Measurements from ENCODE around the gene ETS1. TPM values are rescaled to one million over a fixed set of nuclear protein-coding genes. Genes with fewer than 3 reads are reported as not detected.

The ETS1 gene
- polyA plus RNA-seq, 1 donor (not counting 4 experiments of a cell fraction or from before 2014, with no cell fraction given): 41.0 TPM

- H4K20me1 ChIP-seq (ENCODE audit: control insufficient read depth, extremely low read depth, insufficient read depth, low read length): peaks cover 9% of the 10 kb centered on the region
- peak; percentile 83 for FAIRE-seq
- H3K27me3 ChIP-seq (ENCODE audit: control insufficient read depth, extremely low read depth, insufficient read depth, low read length): no peaks in the 10 kb centered on the region
- no peak for DNase-seq (ENCODE audit: low read depth, low spot score)
- peak overlapping the region; percentile 72 for H3K9ac ChIP-seq (ENCODE audit: control insufficient read depth, extremely low read depth, insufficient read depth, low read length)
- H3K4me1 ChIP-seq (ENCODE audit: control insufficient read depth, extremely low read depth, insufficient read depth, low read length): peaks cover 82% of the 10 kb centered on the region
- peak overlapping the region; percentile 23 to 60 (median 58) for H3K4me3 ChIP-seq (ENCODE audit: control insufficient read depth in 2 of 3, extremely low read depth in 1 of 3, insufficient read depth in 2 of 3, low read depth in 1 of 3, low read length in 3 of 3)
- H3K4me2 ChIP-seq (ENCODE audit: control insufficient read depth, extremely low read depth, insufficient read depth, low read depth, low read length): peak overlapping the region; percentile 84
- H2AFZ ChIP-seq (ENCODE audit: control insufficient read depth, low read length): no peak overlapping the region
- dilution Hi-C loops (cut with MboI; ENCODE audit: extremely low pct_ligation_motif_present, low sequenced_read_pairs): loop anchor here (25.0 kb wide), 1 partner anchor 105 kb away; no protein-coding TSS in a partner anchor
- no peaks in the 10 kb centered on the region for H3K9me3 ChIP-seq (ENCODE audit: control insufficient read depth, low read depth, low read length)
- no peaks in the 10 kb centered on the region for H3K9me1 ChIP-seq (ENCODE audit: control insufficient read depth, extremely low read depth, insufficient read depth, low read length)
- TF ChIP-seq EZH2 (IDR thresholded peaks at IDR 0.05; ENCODE audit: low read length): no peak
- no peak for TF ChIP-seq CTCF (optimal IDR thresholded peaks at IDR 0.05 in 1 of 3, IDR thresholded peaks at IDR 0.05 in 1 of 3, conservative IDR thresholded peaks at IDR 0.05 in 1 of 3; ENCODE audit: extremely low read depth in 1 of 3, insufficient read depth in 2 of 3, low read length in 3 of 3)
- H3K27ac ChIP-seq (ENCODE audit: control insufficient read depth, insufficient read depth, low read length): peak overlapping the region; percentile 85
- H3K79me2 ChIP-seq (ENCODE audit: control insufficient read depth, insufficient read depth, low read length): peaks cover 89% of the 10 kb centered on the region
- H3K36me3 ChIP-seq (ENCODE audit: control insufficient read depth in 2 of 2, extremely low read depth in 1 of 2, insufficient read depth in 2 of 2, low read length in 2 of 2): peaks cover 6 to 17% of the 10 kb centered on the region in 2 experiments
Measured at GRCh38 chr11:128506999-128507611, 80.3 kb downstream of the ETS1 start.

GRCh38 chr11:128506356-128506755 is 81.0 kb downstream of the ETS1 start:
- no peak for FAIRE-seq
- TF ChIP-seq EZH2 (IDR thresholded peaks at IDR 0.05; ENCODE audit: low read length) (no peak), CTCF (optimal IDR thresholded peaks at IDR 0.05 in 1 of 3, IDR thresholded peaks at IDR 0.05 in 1 of 3, conservative IDR thresholded peaks at IDR 0.05 in 1 of 3; ENCODE audit: extremely low read depth in 1 of 3, insufficient read depth in 2 of 3, low read length in 3 of 3) (no peak)
- no peak for DNase-seq (ENCODE audit: low read depth, low spot score)
- Histone ChIP-seq H3K9me3 (ENCODE audit: control insufficient read depth, low read depth, low read length) (no peaks in the 10 kb centered on the region), H3K4me2 (ENCODE audit: control insufficient read depth, extremely low read depth, insufficient read depth, low read depth, low read length) (peak overlapping the region; percentile 84), H3K9me1 (ENCODE audit: control insufficient read depth, extremely low read depth, insufficient read depth, low read length) (no peaks in the 10 kb centered on the region), H3K4me3 (ENCODE audit: control insufficient read depth in 2 of 3, extremely low read depth in 1 of 3, insufficient read depth in 2 of 3, low read depth in 1 of 3, low read length in 3 of 3) (no peak overlapping the region), H4K20me1 (ENCODE audit: control insufficient read depth, extremely low read depth, insufficient read depth, low read length) (peaks cover 5% of the 10 kb centered on the region), H2AFZ (ENCODE audit: control insufficient read depth, low read length) (no peak overlapping the region), H3K79me2 (ENCODE audit: control insufficient read depth, insufficient read depth, low read length) (peaks cover 89% of the 10 kb centered on the region), H3K4me1 (ENCODE audit: control insufficient read depth, extremely low read depth, insufficient read depth, low read length) (peaks cover 84% of the 10 kb centered on the region), H3K27me3 (ENCODE audit: control insufficient read depth, extremely low read depth, insufficient read depth, low read length) (no peaks in the 10 kb centered on the region), H3K36me3 (ENCODE audit: control insufficient read depth in 2 of 2, extremely low read depth in 1 of 2, insufficient read depth in 2 of 2, low read length in 2 of 2) (peaks cover 6 to 23% of the 10 kb centered on the region in 2 experiments), H3K9ac (ENCODE audit: control insufficient read depth, extremely low read depth, insufficient read depth, low read length) (peak overlapping the region; percentile 72), H3K27ac (ENCODE audit: control insufficient read depth, insufficient read depth, low read length) (peak overlapping the region; percentile 85)
- dilution Hi-C loops (cut with MboI; ENCODE audit: extremely low pct_ligation_motif_present, low sequenced_read_pairs): loop anchor here (25.0 kb wide), 1 partner anchor 106 kb away; no protein-coding TSS in a partner anchor

Measured in keratinocyte (primary cell).